Stimulated activated CD4-positive, alpha-beta T cell treated with anti-CD3 and anti-CD28 coated beads, Interleukin-15, amount 100 ng/mL, for 48 hours (primary cell): ENCODE results near the gene KRTAP10-5.
"Not testable (repeated sequence)": the region's sequence is repeated elsewhere in the genome, so short reads cannot be mapped to it uniquely, and the experiment has no call there.

Source experiments
- DNase-seq, 2 donors: peaks; one replicate each; pipeline ENCODE4 v3.0.0-alpha.2; 2020; ENCODE audit warnings: low read depth in 2 of 2

The KRTAP10-5 gene

DNA sequence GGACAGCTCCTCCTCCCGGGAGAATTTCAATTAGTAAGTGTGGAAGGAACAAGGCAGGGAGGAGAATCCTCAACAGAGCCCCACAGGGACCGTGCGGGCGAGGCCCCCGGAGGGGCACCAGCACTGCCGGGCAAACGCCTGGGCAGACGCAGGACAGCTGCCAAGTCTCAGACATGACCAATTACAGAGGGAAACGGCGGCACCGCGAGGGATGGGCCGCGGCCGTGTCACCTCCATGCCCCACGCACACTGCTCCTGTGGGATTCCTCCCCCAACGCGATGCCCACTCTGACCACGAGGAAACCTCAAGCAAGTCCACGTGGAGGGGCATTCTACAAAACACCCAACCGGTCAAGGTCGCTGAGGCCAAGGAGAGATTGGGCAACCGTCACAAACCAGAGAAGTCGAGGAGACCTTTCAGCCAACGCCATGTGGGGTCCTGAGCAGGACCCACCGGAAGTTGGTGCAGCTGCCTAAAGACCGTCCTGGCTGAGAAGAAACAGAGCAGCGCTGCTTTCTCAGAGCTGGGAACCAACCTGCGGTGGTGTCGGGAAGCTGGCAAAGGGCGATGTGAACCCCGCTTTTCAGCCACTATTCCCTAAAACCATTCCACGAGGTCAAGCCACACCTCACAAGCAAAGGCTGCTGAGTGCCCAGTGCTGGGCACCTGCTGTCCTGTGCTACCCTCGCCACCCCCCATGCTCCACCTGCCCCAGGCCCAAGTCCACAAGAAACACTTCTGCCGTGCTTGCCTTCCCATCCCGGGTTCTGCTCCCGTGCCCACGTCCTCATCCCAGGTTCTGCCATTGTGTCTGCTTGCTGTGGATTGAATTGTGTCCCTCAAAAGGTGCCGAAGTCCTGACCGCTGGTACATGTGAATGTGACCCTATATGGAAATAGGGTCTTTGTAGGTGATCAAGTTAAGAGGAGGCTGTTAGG lies 8.3 kb downstream of the KRTAP10-5 start:
- no peak for DNase-seq

DNA sequence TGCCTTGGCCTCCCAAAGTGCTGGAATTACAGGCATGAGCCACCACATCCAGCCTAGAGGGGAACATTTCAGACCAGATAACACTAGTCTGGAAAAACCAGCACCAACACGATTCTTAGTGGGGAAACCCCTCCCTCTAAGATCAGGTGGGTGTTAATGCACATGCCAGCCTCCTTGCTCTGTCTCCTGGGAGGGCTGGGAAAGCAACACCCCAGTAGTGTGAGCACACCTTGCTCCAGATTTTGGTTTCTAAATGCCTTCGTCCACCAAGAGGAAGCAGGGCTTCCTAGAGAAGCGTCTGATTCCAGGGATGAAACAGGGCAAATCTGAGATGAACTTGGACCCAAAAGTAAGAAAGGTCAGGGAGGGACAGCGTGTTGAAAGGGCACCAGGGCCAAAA lies 9.1 kb downstream of the KRTAP10-5 start:
- DNase-seq = no peak

DNA sequence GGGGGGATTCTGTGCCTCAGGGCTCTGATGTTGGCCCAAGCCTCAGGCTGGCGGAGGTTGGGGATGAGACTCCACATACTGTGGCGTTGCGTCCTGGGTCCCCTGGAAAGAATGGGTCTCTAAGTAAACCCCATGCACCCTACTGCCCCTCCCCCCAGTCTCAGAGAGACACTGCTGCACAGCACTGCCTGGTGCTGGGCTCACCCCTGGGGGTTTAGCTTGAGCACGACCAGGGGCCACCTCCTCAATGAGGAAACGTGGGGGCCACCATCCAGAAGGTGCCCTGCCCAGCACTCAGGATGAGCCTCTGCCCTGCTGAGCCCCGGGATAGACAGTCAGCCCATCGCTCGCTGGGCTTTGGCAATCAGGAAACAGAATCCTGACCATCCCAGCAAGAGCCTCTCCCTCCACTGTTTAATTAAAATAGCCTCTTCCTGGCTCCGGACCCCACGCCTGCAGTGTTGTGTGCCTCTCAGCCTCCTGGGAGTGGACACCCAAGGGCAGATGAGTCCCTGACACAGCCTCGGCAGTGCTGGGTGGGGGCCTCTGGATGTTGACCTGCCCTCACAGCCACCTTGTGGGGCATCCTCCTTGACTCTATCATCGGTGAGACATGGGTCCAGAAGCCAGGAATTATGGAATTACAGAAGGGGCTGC lies 10.4 kb downstream of the KRTAP10-5 start:
- DNase-seq = no peak

DNA sequence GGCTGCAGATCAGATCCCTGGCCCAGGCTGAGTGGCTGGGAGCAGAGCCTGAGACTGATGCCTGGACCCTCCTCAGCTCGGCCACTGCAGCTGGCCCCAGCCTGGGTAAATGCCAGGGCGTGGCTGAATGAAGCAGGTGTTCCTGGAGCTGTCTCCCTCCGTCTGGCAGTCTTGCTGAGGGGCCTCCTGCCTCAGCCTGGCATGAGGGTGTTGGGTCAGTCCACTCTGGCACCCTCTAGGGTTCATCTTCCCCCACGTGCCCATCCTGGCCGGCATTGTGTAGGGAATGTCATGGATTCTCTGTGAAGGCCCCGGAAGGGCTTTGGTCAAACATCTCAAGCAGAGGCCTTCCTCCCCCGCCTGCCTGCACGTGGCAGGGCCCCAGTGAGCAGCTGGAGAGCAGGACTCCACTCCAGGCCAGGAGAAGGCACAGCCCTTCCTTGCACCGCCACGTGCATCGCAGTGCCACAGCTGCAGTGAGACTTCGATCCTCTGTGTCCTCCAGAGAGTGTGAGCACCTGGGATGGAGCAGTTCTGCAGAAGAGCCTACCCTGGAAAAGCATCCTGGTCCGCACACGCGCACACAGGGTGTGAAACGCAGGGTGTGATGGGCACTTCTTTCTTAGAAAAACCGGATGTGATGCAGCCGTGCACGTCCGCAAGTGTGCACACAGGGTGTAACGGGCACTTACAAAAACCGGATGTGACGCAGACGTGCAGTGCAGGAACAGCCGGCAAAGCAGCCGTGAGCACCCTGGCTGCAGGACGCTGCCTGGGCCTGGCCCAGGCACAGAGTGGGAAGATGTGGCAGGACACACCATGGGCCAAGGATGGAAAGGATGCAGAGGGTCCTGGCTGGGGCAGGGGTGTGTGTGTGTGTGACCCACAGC lies 11.5 kb downstream of the KRTAP10-5 start:
- DNase-seq = no peak

DNA sequence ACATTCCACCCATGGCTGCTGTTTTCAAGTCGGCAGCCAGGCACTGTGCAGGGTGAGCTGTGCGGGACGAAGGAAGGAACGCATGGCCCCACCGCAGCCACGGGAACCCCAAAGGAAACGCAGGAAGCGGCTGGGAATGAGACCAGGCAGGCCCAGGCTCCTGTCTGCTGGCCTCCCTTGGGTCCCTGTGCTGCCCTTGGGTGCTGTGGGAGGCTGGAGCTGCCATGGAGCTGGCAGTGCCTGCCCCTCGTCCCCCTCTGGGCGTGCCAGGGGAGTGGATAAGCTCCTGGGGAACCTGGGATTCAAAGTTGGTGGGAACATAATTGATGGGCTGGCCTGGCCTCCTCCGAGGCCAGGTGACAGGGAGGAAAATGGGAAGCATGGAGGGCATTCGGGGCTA lies 12.1 kb downstream of the KRTAP10-5 start:
- DNase-seq = no peak

DNA sequence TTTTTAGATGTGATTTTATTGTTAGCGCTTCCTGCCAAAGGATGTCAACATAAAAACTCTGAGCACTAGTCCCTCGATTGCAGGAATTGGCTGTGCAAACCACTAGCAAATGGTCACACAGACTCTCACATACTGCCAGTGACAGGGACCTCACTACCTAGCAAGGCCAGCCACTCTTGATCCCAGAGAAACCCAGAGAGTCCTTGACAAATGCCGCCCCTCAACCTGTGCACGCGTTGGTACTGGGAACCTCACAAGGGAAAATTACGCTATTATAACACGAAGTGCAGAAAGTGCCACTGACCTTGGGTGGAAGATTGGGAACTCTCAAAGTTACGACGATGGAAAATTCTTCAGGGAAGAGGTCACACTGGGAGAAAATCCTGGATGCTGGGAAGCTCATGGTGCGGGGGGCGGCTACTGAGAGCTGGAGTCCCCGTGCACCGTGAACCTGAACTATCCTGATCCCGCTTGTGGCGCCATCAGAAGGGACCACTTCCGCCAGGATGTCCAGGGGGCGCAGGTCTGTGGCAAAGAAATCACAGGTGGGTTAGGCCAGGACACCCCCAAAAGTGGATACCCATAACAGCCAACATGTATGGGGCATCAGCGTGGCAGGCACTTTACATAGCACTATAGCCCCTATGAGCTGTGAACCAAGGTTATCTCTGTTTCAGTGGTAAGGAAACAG lies 12.8 kb downstream of the KRTAP10-5 start:
- DNase-seq = no peak

DNA sequence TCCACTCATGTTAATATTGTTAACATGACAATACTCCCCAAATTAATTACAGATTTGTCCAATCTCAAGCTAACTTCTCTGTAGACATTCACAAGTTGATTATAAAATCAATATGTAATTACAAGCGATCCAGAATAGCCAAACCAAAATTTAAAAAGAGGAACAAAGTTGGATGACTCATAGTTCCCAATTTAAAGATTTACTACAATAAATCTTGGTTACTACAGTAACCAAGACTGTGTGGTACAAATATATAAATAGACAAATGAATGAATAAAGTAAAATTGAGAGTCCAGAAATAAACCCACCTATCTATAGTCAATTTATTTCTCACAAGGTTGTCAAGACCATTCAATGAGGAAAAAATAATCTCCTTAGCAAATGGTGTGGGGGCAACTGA lies 14.0 kb downstream of the KRTAP10-5 start:
- DNase-seq = no peak

DNA sequence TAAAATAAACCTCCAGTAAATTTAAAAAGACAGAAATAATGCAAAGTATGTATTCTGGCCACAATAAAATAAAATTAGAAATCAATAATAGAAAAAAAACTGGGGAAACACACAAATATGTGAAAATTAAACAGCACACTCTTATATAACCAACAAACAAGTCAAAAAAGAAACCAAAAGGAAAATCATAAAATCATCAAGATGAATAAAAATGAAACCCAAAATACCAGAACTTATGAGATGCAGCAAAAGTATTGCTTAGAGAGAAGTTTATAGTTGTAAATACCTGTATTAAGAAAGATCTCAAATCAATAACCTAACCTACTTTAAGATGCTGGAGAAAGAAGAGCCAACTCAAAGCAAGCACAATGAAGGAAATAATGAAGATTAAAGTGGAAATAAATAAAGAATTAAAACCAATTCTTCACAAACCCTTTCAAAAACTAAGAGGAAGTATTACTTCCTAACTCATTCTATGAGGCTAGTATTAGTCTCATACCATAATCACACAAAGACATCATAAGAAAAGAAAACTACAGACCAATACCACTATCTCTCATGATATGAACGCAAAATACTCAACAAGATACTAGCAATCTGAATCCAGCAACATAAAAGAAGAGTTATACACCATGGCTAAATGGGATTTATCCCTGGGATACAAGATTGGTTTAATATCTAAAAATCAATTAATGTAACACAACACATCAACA lies 15.4 kb downstream of the KRTAP10-5 start:
- no peak for DNase-seq

DNA sequence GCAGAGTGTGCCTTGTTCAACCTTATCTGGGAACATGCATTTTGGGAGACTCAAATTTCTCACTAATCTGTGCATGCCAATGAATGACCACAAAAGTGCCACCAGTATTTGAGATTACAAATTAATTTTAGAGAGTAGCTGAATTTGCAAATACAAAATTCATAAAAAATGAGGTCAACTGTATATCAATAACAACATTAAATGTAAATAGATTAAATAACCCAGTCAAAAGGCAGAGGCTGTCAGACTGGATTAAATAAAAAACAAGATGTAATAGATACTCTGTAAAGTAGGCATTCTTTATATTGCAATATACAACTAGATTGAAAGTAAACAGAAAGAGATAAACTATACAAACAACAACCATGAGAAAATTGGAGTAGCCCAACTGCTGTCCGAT lies 16.3 kb downstream of the KRTAP10-5 start:
- DNase-seq = no peak

DNA sequence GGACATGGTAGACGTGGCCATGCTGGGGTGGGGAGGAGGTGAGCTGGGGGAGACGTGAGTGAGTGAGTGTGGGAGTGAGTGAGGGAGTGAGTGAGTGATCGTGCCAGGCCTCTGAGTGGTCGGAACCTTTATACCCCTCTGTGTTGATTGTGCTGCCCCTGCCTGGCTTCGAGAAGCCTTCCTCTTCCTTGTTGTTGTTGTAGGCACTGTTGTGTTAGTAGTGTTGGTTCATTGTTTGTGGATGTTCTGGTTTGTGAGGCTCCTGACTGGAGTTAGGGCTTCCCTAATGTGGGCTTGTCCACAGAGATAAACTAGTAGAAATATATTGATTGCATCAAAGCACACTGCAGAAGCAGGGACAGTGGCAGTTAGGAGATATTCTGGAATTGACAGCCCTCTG lies 21.7 kb downstream of the KRTAP10-5 start, which contains the start of gene KRTAP10-3:
Gene KRTAP10-3, minus strand, starts transcription at position 101 of the 400 bp plus-strand sequence. Its CDS starts 80 bp downstream, at position 21.
- DNase-seq = no peak

DNA sequence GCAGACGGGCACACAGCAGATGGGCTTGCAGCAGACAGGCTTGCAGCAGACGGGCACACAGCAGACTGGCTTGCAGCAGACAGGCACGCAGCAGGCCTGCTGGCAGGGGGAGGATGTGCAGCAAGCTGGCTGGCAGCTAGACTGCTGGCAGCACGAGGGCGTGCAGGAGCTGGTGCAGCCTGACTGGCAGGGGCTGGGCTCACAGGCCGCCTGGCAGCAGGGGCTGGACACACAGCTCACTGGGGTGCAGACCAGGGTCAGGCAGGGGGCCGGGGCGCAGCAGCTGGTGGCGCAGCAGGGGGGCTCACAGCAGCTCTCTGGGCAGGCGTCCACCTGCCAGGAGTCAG lies 22.1 kb downstream of the KRTAP10-5 start:
- DNase-seq = not testable (repeated sequence)

DNA sequence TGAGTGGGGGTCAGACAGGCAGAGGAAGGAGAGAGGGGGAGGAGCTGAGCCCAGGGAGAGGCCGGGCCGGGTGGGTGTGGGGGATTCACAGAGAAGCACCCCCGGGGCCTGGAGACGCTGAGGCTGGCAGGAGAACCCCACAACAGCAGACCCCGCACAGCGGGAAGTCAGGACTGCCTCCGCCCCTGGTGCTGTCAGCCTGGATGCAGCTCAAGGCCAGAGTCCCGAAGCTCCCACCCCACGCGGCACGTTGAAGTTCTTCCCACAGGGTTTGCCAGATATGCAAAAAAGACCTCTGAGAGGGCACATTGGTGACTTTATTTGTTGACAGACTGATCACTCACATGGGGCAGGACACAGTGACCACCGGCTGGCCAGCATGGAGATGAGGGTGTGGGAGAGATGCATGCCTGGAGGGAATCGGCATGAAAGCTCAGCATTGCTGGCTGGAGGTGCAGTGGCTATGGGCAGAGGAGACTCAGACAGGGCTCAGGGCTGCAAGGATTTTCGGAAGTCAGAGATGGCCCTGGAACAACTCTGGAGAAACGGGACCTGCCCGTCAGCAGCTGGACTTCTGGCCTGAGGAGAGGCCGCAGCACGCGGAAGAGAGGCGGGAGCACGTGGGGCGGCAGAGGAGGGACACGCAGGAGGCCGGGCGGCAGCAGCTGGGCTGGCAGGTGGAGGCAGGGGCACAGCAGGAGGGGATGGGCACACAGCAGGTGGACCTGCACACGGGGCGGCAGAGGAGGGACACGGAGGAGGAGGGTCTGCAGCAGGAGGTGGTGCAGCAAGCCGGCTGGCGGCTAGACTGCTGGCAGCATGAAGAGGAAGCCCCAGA lies 22.7 kb downstream of the KRTAP10-5 start:
- DNase-seq = no peak

DNA sequence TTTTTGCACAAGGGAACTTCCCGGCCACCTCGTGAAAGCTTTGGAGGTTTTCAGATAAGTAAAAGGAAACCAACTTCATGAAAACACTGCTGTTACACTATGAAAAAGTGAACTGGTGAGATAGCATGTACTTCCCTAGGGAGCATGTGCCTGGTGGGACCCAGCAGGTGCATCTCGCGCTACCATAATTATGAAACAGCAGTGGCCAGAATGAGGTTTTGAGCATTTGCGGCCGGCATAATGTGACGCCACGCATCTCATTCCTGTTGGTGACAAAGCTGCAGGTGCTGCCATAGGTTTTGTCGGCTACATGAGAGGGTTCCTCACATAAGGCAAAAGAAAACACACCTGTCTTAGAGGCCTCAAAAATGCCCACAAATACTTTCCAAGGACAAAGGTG lies 23.5 kb downstream of the KRTAP10-5 start:
- DNase-seq = no peak

DNA sequence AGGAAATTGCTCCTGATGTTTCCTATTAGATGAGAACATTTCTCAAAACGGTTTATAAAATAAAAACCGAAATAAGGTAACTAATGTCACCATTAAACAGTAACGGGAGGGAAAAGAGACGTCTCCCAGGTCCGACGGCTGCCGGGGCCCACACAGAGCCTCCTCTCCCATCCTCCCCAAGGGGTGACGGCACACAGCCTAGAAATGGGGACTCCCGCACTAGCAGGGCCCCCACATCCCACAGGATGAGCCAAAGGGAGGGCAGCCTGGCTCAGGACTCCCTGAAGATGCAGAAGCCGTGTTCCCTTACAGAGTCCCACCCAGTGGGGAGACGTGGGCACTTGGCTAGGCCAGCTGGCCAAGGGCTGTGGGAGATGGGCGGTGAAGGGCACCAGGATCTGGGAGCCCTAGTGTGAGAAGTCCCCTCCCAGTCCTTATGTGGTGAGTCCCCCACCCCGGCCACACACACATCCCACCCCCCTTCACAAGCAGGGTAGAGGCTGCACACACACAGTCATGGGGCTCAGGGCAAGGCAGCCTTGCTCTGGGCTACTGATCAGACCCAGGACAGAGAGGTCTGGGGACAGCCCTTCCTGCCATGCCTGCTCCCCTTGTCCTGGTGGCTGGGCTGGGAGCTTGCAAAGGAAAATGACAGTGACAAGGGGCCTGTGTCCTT lies 25.1 kb downstream of the KRTAP10-5 start:
- no peak for DNase-seq

DNA sequence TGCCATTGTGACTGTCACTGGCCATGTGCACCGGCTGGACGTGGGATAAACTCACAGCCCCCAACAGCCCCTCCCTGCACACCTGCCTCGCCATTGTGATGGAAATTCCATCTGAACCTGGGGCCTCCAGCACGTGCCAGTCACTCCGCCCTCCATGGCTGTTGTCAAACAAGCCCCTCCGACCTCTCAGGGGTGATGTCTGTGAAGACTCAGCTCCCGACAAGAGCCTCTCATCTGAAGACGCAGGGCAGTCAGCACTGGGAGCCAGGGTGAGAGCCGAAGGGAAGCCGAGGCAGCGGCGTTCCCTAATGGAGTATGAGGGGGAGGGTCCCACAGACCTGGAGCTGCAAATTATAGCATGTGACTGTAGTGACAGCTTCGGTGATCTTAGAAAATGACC lies 27.7 kb downstream of the KRTAP10-5 start:
- no peak for DNase-seq

DNA sequence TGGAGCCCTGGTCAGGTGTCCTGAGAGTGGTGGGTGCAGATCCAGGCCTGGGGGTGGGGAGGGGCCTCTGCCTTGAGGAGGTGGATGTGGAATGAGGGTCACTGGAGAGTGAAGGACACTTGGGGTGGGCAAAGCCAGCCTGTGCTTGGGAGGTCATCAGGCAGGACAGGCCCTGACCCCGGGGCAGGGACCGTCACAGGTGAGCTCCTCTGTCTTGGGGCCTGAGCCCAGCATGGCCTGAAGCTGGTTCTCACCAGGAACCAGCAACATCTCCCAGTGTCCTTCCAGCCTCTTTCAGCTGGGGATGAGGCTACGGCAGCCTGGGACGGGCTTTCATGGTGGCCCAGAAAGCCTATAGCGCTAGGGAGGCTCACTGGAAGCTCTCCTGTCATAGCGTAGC lies 28.3 kb downstream of the KRTAP10-5 start:
- DNase-seq = no peak

DNA sequence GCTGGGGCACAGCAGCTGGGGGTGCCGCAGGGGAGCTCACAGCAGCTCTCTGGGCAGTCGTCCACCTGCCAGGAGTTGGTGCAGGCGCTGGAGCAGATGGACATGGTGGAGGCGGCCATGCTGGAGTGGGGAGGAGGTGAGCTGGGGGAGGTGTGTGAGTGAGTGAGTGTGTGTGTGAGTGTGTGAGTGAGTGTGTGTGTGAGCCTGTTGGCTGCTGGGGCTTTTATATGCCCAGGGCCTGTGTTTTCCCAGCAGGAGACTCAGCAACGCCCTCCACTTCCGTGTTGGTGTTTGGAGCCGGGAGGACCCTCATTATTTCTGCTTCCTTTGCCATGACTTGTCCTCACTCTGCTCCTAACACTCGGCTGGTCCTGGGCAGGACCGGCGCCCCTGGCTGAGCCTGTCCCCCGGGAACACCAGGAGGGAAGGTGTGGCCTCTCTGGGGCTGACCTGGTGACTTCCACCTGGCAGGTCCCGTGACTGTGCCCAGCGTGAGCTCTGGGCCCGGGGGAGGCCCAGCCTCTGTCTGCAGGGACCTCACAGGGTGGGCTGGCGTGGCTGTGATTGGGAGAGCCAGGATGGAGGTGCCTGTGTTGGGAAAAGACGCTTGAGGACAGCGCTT lies 29.0 kb downstream of the KRTAP10-5 start, which contains the start of gene KRTAP10-2:
Gene KRTAP10-2, minus strand, starts transcription at position 166 of the 622 bp plus-strand sequence. Its CDS starts 47 bp downstream, at position 119.
- DNase-seq = no peak

DNA sequence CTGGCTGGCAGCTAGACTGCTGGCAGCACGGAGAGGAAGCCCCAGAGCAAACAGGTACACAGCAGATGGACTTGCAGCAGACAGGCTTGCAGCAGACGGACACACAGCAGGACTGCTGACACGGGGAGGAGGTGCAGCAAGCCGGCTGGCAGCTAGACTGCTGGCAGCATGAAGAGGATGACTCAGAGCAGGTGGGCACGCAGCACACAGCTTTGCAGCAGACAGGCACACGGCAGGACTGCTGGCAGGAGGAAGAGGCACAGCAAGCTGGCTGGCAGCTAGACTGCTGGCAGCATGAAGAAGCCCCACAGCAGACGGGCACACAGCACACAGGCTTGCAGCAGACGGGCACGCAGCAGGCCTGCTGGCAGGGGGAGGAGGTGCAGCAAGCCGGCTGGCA lies 29.6 kb downstream of the KRTAP10-5 start:
- DNase-seq = no peak

DNA sequence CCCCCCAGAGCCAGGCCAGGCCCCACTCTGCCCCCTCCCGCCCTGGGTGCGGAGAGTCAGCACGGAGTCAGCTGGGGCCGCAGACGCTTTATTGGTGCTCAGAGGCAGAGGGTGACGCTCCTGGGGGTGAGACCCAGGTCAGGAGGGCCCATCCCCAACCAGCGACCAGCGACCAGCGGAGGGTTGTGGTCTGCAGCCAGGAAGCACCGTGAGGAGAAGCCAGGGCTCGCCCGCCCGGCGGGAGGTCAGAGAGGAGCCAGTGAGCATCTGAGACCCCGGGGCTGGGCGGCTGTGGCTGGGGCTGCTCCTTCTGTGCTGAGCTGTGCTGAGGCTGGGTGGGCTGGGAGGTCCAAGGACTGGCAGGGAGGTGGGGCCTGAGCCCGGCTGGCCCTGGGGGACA lies 30.1 kb downstream of the KRTAP10-5 start:
- DNase-seq = not testable (repeated sequence)
